Measurements from ENCODE around the gene PCSK4.

GRCh38 chr19:1496714-1497577 lies 6.8 kb upstream of the PCSK4 start:
- TF ChIP-seq CTCF (conservative IDR thresholded peaks at IDR 0.05 in 1 of 2, IDR thresholded peaks at IDR 0.05 in 1 of 2; ENCODE audit: extremely low read depth in 1 of 2, insufficient read depth in 1 of 2, low read depth in 1 of 2, low read length in 2 of 2), result no peak
- TF ChIP-seq EZH2 (IDR thresholded peaks at IDR 0.05; ENCODE audit: borderline replicate concordance, low read length), result no peak

All from mammary epithelial cell (primary cell).